Activated naive CD4-positive, alpha-beta T cell treated with anti-CD3 and anti-CD28 coated beads for 36 hours (primary cell): ENCODE measurements around the gene UCHL1. TPM values are rescaled to one million over a fixed set of nuclear protein-coding genes. Genes with fewer than 3 reads are reported as not detected.

Experiments
- CTCF ChIA-PET: fragments of 350-600 bp; sonication (Branson Sonifier 250); formaldehyde crosslinking; loops from one replicate; lab custom pipeline; 2021; ENCODE audit warnings: antibody characterized with exemption; lab: Charles Lee
- DNase-seq: peaks from one replicate; pipeline ENCODE4 v3.0.0-alpha.2; 2020
- H3K27ac Mint-ChIP-seq: one replicate; pipeline ENCODE4 v1.8.0; 2021; ENCODE audit warnings: mild to moderate bottlenecking, mixed read lengths
- H3K27me3 Mint-ChIP-seq: one replicate; pipeline ENCODE4 v1.8.0; 2021; ENCODE audit warnings: low read depth, mixed read lengths
- H3K36me3 Mint-ChIP-seq: one replicate; pipeline ENCODE4 v1.8.0; 2021; ENCODE audit warnings: low read depth, mixed read lengths
- H3K4me1 Mint-ChIP-seq: one replicate; pipeline ENCODE4 v1.8.0; 2021; ENCODE audit warnings: low read depth, mixed read lengths
- H3K4me3 Mint-ChIP-seq: one replicate; pipeline ENCODE4 v1.8.0; 2021; ENCODE audit warnings: mild to moderate bottlenecking, moderate library complexity, mixed read lengths
- H3K9me3 Mint-ChIP-seq: one replicate; pipeline ENCODE4 v1.8.0; 2021; ENCODE audit warnings: mixed read lengths
- intact Hi-C: fragments of 100-400 bp; cut with micrococcal nuclease; formaldehyde crosslinking; loops from one replicate; pipeline ENCODE4 v1.15.1; 2023
- total RNA-seq, 2 experiments: library from RNA; stranded (reverse); gene quantifications; one replicate each; pipeline ENCODE4 v1.2.3, GENCODE V29; 2021

The UCHL1 gene
- 1 to 10 TPM; 2.0 to 3.5 TPM for total RNA-seq

GRCh38 chr4:41256740-41257256, at the start of gene UCHL1:
Gene UCHL1 (plus strand): TSS chr4:41256928. CDS start chr4:41256977, 49 bp downstream.
- intact Hi-C loops: no loop called here
- Mint-ChIP-seq H3K36me3 (no peaks in the 10 kb centered on the region), H3K9me3 (no peaks in the 10 kb centered on the region), H3K4me1 (peaks cover 8% of the 10 kb centered on the region), H3K27ac (no peak within 1 kb of the TSS), H3K27me3 (peaks cover 57% of the 10 kb centered on the region), H3K4me3 (peak within 1 kb of the TSS; percentile 60)
- DNase-seq: peak; percentile 5
- CTCF ChIA-PET: no interaction called here

- no peak for DNase-seq
- Mint-ChIP-seq H3K27ac (no peak overlapping the region), H3K36me3 (no peaks in the 10 kb centered on the region), H3K27me3 (peaks cover 33% of the 10 kb centered on the region), H3K4me3 (no peak overlapping the region), H3K4me1 (no peaks in the 10 kb centered on the region), H3K9me3 (no peaks in the 10 kb centered on the region)
- intact Hi-C loops: no loop called here
- CTCF ChIA-PET: no interaction called here
These were observed 49.4 kb upstream of the UCHL1 start for GRCh38 chr4:41207291-41207831.

DNA sequence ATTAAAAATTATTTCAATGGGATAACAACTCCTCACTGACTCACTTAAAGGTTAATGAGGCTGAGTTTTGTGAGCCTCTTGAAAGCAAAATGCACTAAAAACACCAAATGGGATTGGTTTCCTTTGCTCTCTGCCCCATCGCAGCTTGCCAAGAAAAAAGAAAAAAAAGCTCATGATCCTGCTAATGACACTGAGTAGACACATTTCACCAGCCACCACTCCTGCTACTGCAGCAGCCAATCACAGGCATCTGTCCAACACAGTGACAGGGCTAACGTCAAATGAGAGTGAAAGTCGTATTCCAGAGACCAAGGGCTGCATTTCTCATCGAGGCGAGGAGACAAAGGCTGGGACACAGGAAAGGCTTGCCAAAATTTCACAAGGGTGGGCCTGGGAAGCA, 47.5 kb upstream of the UCHL1 start:
- no peak overlapping the region for H3K27ac Mint-ChIP-seq
- H3K4me1 Mint-ChIP-seq: peaks cover 11% of the 10 kb centered on the region
- H3K27me3 Mint-ChIP-seq: peaks cover 38% of the 10 kb centered on the region
- H3K9me3 Mint-ChIP-seq: no peaks in the 10 kb centered on the region
- no peak for DNase-seq
- no peaks in the 10 kb centered on the region for H3K36me3 Mint-ChIP-seq
- CTCF ChIA-PET: no interaction called here
- intact Hi-C loops: no loop called here
- no peak overlapping the region for H3K4me3 Mint-ChIP-seq

GRCh38 chr4:41209901-41210300, 46.8 kb upstream of the UCHL1 start:
- H3K4me1 Mint-ChIP-seq: peaks cover 11% of the 10 kb centered on the region
- intact Hi-C loops: loop anchor here (5.0 to 10.0 kb wide), 3 partner anchors 365 to 468 kb away; no protein-coding TSS in a partner anchor
- CTCF ChIA-PET: interaction anchor here (0.6 kb wide), 1 partner anchor 311 kb away, joined by 4 read pairs; no protein-coding TSS in a partner anchor
- no peak overlapping the region for H3K4me3 Mint-ChIP-seq
- no peaks in the 10 kb centered on the region for H3K36me3 Mint-ChIP-seq
- peaks cover 43% of the 10 kb centered on the region for H3K27me3 Mint-ChIP-seq
- H3K27ac Mint-ChIP-seq: no peak overlapping the region
- H3K9me3 Mint-ChIP-seq: no peaks in the 10 kb centered on the region
- DNase-seq: no peak

DNA sequence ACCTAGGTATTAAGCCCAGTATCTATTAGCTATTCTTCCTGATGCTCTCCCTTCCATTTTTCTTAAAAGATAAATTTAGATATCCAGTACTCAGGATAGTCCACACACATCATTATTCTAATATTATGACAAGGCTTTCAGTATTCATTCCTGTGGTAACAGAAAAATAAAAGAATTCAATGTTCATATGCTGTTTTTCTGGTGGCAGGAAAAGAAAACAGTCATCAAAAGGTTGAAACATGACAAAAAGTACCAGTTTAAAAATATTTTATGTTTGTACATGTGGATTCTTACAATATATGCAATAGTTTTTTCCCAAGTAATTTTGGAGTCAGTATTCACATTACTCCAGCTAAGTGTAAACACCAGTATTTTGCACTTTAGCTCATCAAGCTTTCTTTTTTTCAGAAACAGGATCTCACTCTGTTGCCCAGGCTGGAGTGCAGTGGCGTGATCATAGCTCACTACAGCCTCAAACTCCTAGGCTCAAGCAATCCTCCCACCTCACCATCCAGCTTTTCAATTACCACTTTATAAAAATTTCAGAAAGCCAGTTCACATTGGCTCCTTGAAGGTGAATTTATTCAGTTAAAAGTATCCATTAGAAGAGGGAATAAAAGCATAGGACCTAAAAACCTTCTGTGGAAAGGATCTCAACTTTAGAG, 44.6 kb upstream of the UCHL1 start:
- H3K27me3 Mint-ChIP-seq: peaks cover 51% of the 10 kb centered on the region
- H3K9me3 Mint-ChIP-seq: no peaks in the 10 kb centered on the region
- CTCF ChIA-PET: interaction anchor here (0.6 to 1.2 kb wide), 4 partner anchors 181 to 305 kb away, joined by 3 to 4 read pairs (median 4); no protein-coding TSS in a partner anchor
- no peak overlapping the region for H3K27ac Mint-ChIP-seq
- H3K36me3 Mint-ChIP-seq: no peaks in the 10 kb centered on the region
- intact Hi-C loops: loop anchor here (5.0 to 10.0 kb wide), 3 partner anchors 367 to 470 kb away; no protein-coding TSS in a partner anchor
- H3K4me3 Mint-ChIP-seq: no peak overlapping the region
- H3K4me1 Mint-ChIP-seq: peaks cover 21% of the 10 kb centered on the region
- DNase-seq: no peak

- peak; percentile 35 for DNase-seq
These were observed 44.0 kb upstream of the UCHL1 start for GRCh38 chr4:41212616-41213203.

DNA sequence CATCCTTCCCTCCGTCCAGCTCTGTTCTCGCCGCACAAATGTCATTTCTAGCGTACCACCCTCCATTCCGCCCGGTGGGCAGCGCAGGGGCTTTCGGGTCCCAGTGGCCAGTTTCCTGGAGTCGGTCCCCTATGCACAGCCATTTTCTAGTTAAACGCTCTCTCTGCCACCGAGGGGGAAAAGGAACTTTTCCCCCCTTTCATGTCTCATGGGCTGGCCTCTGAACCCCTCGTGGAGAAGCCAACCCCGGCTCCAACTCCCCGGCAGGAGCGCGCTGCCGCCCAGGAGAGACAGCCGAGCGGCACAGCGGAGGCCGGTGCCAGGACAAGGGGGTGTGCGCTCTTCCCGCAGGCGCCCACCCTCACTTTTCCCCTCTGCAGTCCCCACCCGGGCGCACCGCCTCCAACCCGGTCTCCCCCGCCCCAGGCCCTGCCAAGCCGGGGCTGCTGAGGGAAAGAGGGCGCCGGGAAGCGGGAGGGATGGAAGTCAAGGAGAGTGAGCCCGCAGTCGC, 43.0 kb upstream of the UCHL1 start:
- Mint-ChIP-seq H3K27me3 (peaks cover 50% of the 10 kb centered on the region), H3K4me1 (peaks cover 22% of the 10 kb centered on the region), H3K4me3 (peak overlapping the region; percentile 79), H3K36me3 (no peaks in the 10 kb centered on the region), H3K9me3 (no peaks in the 10 kb centered on the region), H3K27ac (no peak overlapping the region)
- intact Hi-C loops: loop anchor here (1.0 to 10.0 kb wide), 6 partner anchors 237 to 471 kb away; no protein-coding TSS in a partner anchor
- DNase-seq: no peak
- CTCF ChIA-PET: interaction anchor here (0.6 to 2.2 kb wide), 8 partner anchors 9 to 308 kb away, joined by 4 to 8 read pairs (median 6); no protein-coding TSS in a partner anchor

More at GRCh38 chr4:41212616-41213203, 44.0 kb upstream of the UCHL1 start:
- no peak overlapping the region for H3K27ac Mint-ChIP-seq
- intact Hi-C loops: loop anchor here (5.0 to 10.0 kb wide), 3 partner anchors 368 to 470 kb away; no protein-coding TSS in a partner anchor
- no peaks in the 10 kb centered on the region for H3K9me3 Mint-ChIP-seq
- peaks cover 49% of the 10 kb centered on the region for H3K27me3 Mint-ChIP-seq
- H3K36me3 Mint-ChIP-seq: no peaks in the 10 kb centered on the region
- peak overlapping the region; percentile 16 for H3K4me3 Mint-ChIP-seq
- peaks cover 22% of the 10 kb centered on the region for H3K4me1 Mint-ChIP-seq
- CTCF ChIA-PET: interaction anchor here (0.6 to 1.5 kb wide), 4 partner anchors 236 to 305 kb away, joined by 4 read pairs; no protein-coding TSS in a partner anchor

DNA sequence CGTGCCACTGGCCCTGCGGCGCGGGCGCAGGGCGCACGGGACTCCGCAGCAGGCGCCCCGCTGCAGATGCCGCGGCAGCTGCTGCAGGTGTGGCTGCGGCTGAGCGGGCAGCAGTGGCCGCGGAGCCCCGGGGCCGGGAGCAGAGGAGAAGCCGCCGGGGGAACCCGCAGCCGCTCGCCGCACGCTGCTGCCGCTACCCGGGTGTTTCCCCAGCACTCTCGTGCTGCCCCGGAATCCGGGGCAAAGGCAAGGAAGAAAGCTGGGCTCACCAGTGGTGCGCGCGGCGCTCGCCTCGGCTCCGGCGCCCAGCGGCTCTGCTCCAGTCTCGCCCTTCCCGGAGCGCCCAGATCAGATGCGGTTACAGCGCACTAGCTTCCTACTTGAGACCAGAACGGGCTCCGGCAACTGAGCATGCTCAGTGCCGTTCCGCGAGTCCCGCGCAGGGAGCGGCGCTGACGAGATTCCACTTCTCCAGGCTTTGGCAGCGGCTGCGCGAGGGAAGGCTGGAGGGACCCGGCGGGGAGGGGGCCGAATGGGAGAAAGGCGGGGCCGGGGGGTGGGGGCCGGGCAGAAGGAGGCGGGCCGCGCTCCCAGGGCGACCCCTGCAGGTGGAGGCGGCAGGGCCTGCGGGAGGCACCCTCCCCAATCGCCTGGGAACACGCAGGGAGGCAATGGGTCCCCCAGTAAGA, 42.4 kb upstream of the UCHL1 start, which contains the start of gene APBB2:
TSS of gene APBB2 (minus strand) at position 407 of the 689 bp plus-strand sequence. CDS start 181,288 bp downstream, outside the sequence.
- Mint-ChIP-seq H3K27me3 (peaks cover 47% of the 10 kb centered on the region), H3K9me3 (no peaks in the 10 kb centered on the region), H3K4me3 (peak within 1 kb of the TSS; percentile 79), H3K27ac (no peak within 1 kb of the TSS), H3K4me1 (peaks cover 22% of the 10 kb centered on the region), H3K36me3 (no peaks in the 10 kb centered on the region)
- peak; percentile 66 for DNase-seq
- intact Hi-C loops: loop anchor here (1.0 to 10.0 kb wide), 6 partner anchors 238 to 472 kb away; no protein-coding TSS in a partner anchor
- CTCF ChIA-PET: interaction anchor here (0.6 to 2.2 kb wide), 8 partner anchors 9 to 309 kb away, joined by 4 to 8 read pairs (median 6); no protein-coding TSS in a partner anchor

GRCh38 chr4:41214825-41215146, 41.9 kb upstream of the UCHL1 start:
- Mint-ChIP-seq H3K36me3 (no peaks in the 10 kb centered on the region), H3K9me3 (no peaks in the 10 kb centered on the region), H3K4me3 (peak overlapping the region; percentile 79), H3K4me1 (peaks cover 22% of the 10 kb centered on the region), H3K27ac (no peak overlapping the region), H3K27me3 (peaks cover 50% of the 10 kb centered on the region)
- intact Hi-C loops: loop anchor here (1.0 to 10.0 kb wide), 7 partner anchors 238 to 778 kb away; partner anchors contain the start of gene SLC30A9
- DNase-seq: no peak
- CTCF ChIA-PET: interaction anchor here (1.5 to 2.2 kb wide), 4 partner anchors 8 to 289 kb away, joined by 4 to 7 read pairs (median 6); no protein-coding TSS in a partner anchor

DNA sequence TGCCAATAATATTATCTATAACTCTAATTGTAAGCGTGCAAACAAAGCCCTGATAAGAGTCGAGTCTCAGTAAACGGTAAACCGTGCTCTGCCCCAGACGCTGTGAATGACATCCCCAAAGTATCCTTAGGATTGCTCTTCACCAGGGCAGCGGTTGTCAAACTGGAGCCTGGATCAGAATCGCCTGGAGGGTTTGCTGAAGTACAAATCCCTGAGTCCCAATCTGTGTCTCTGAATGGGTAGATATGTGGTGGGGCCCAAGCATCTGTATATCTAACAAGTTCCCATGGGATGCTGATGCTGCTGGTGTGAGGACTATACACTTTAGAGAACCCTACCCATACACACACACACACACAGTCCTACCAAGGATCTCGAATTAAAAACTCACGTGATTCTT, 41.6 kb upstream of the UCHL1 start:
- peaks cover 54% of the 10 kb centered on the region for H3K27me3 Mint-ChIP-seq
- peak overlapping the region; percentile 79 for H3K4me3 Mint-ChIP-seq
- CTCF ChIA-PET: interaction anchor here (1.5 to 2.2 kb wide), 4 partner anchors 8 to 289 kb away, joined by 4 to 7 read pairs (median 6); no protein-coding TSS in a partner anchor
- no peak for DNase-seq
- intact Hi-C loops: loop anchor here (5.0 to 10.0 kb wide), 2 partner anchors 370 to 777 kb away; partner anchors contain the start of gene SLC30A9
- H3K4me1 Mint-ChIP-seq: peaks cover 22% of the 10 kb centered on the region
- no peaks in the 10 kb centered on the region for H3K36me3 Mint-ChIP-seq
- no peaks in the 10 kb centered on the region for H3K9me3 Mint-ChIP-seq
- H3K27ac Mint-ChIP-seq: no peak overlapping the region

DNA sequence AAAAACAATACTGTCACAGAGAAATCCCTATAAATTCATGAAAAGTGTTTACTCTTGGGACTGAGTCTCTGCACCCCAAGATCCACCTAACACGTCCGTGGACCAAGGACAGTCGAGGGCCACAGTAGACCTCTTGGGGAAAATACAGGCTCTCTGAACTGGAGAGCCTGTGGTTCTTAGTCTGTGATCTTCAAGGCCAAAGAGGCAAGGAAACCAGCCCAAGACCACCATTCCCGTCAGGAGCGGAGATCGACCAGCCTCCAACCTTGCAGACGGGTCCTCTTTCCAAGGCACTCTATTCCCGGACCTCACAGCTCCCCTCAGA, 40.8 kb upstream of the UCHL1 start:
- CTCF ChIA-PET: interaction anchor here (0.6 to 3.7 kb wide), 5 partner anchors 239 to 664 kb away, joined by 3 to 24 read pairs (median 4); no protein-coding TSS in a partner anchor
- peaks cover 59% of the 10 kb centered on the region for H3K27me3 Mint-ChIP-seq
- DNase-seq: no peak
- intact Hi-C loops: loop anchor here (2.0 to 10.0 kb wide), 3 partner anchors 43 to 776 kb away; partner anchors contain the start of gene SLC30A9
- H3K4me1 Mint-ChIP-seq: peaks cover 22% of the 10 kb centered on the region
- peak overlapping the region; percentile 79 for H3K4me3 Mint-ChIP-seq
- peak overlapping the region; percentile 67 for H3K27ac Mint-ChIP-seq
- no peaks in the 10 kb centered on the region for H3K9me3 Mint-ChIP-seq
- H3K36me3 Mint-ChIP-seq: no peaks in the 10 kb centered on the region
